Esophagus (tissue), 2 donors: ENCODE results near the gene ARID5B. TPM values are rescaled to one million over a fixed set of nuclear protein-coding genes. Genes with fewer than 3 reads are reported as not detected.
"Not testable (repeated sequence)": the region's sequence is repeated elsewhere in the genome, so short reads cannot be mapped to it uniquely, and the experiment has no call there.

Experiments used
- H3K27ac ChIP-seq, 2 donors: one replicate each; pipeline ENCODE4 v1.5.1; 2013; ENCODE audit warnings: low read depth in 2 of 2, mild to moderate bottlenecking in 2 of 2, inconsistent platforms in 1 of 2, low read length in 1 of 2, moderate library complexity in 1 of 2
- H3K27me3 ChIP-seq, 2 donors: one replicate each; pipeline ENCODE4 v1.6.1; 2013; ENCODE audit warnings: low read length in 2 of 2, control low read depth in 1 of 2, mild to moderate bottlenecking in 1 of 2; ENCODE audit not compliant: insufficient read depth in 2 of 2, control insufficient read depth in 1 of 2
- H3K36me3 ChIP-seq, 2 donors: one replicate each; pipeline ENCODE4 v1.6.1; 2013; ENCODE audit warnings: low read length in 1 of 2; ENCODE audit not compliant: control insufficient read depth in 2 of 2, insufficient read depth in 2 of 2
- H3K4me1 ChIP-seq, 2 donors: one replicate each; pipeline ENCODE4 v1.6.1; 2013; ENCODE audit warnings: low read length in 1 of 2; ENCODE audit not compliant: control insufficient read depth in 2 of 2, insufficient read depth in 2 of 2
- H3K4me3 ChIP-seq, 2 donors: one replicate each; pipeline ENCODE4 v1.5.1; 2013; ENCODE audit warnings: low read length in 2 of 2, mild to moderate bottlenecking in 2 of 2, low read depth in 1 of 2, moderate library complexity in 1 of 2
- H3K9me3 ChIP-seq, 2 donors: one replicate each; pipeline ENCODE4 v1.6.1; 2013; ENCODE audit warnings: mild to moderate bottlenecking in 2 of 2, low read depth in 1 of 2, low read length in 1 of 2, moderate library complexity in 1 of 2; ENCODE audit not compliant: control insufficient read depth in 2 of 2, insufficient read depth in 1 of 2
- WGBS, 2 donors: extraction: QIAGEN DNeasy Blood & Tissue Kit; methylation state at CpG; one replicate each; pipeline ENCODE4 v1.1.7; 2013; 5-methylcytosine and 5-hydroxymethylcytosine counted together
- polyA plus RNA-seq, 2 donors: library from polyadenylated mRNA; stranded (reverse); fragments of 200-250 nt; gene quantifications; one replicate each; pipeline ENCODE4 v1.2.3, GENCODE V29; 2013
- donor health status: healthy with polysubstance abuse.
- donor health status: Bipolar disorder and iron deficiency.

Gene ARID5B
- polyA plus RNA-seq, 2 donors, result 6.7 to 7.7 TPM

GRCh38 chr10:61867374-61867773 lies 34.1 kb upstream of the ARID5B start:
- WGBS, 2 donors, result 61 to 63% methylated on average over 17 to 22 of the region's 22 CpGs
- not testable (repeated sequence) for H3K36me3 ChIP-seq, H3K27me3 ChIP-seq, H3K9me3 ChIP-seq, H3K4me1 ChIP-seq
- Histone ChIP-seq H3K27ac (peak overlapping the region in 1 of 2 donors; percentile 41), H3K4me3 (peak overlapping the region; percentile 12 to 21)

DNA sequence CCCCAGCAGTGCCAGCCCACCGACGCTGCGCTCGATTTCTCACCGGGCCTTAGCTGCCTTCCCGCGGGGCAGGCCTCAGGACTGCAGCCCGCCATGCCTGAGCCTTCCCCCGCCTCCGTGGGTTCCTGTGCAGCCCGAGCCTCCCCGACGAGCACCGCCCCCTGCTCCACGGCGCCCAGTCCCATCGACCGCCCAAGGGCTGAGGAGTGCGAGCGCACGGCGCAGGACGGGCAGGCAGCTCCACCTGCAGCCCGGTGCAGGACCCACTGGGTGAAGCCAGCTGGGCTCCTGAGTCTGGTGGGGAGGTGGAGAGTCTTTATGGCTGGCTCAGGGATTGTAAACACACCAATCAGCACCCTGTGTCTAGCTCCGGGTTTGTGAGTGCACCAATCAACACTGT lies 33.7 kb upstream of the ARID5B start:
- not testable (repeated sequence) for H3K27me3 ChIP-seq, H3K9me3 ChIP-seq, H3K36me3 ChIP-seq, H3K4me3 ChIP-seq, H3K4me1 ChIP-seq, H3K27ac ChIP-seq
- WGBS, 2 donors, result 40 to 59% methylated on average over 9 to 25 of the region's 25 CpGs

- H3K27ac ChIP-seq, result no peak overlapping the region
- H3K4me1 ChIP-seq, result no peaks in the 10 kb centered on the region
- H3K4me3 ChIP-seq, result no peak overlapping the region
- WGBS, 2 donors, result 94 to 95% methylated on average over 8 of the region's 8 CpGs
- no peaks in the 10 kb centered on the region for H3K9me3 ChIP-seq
- no peaks in the 10 kb centered on the region for H3K36me3 ChIP-seq
- no peaks in the 10 kb centered on the region for H3K27me3 ChIP-seq
Measured at GRCh38 chr10:61869041-61869675, 32.3 kb upstream of the ARID5B start.

GRCh38 chr10:61869774-61870525 lies 31.5 kb upstream of the ARID5B start:
- no peaks in the 10 kb centered on the region for H3K9me3 ChIP-seq
- H3K27me3 ChIP-seq, result no peaks in the 10 kb centered on the region
- WGBS, 2 donors, result 28 to 33% methylated on average over 6 of the region's 6 CpGs
- no peak overlapping the region for H3K4me3 ChIP-seq
- H3K27ac ChIP-seq, result peak overlapping the region in 1 of 2 donors; percentile 31
- H3K4me1 ChIP-seq, result no peaks in the 10 kb centered on the region
- no peaks in the 10 kb centered on the region for H3K36me3 ChIP-seq

GRCh38 chr10:61870526-61870895 lies 31.0 kb upstream of the ARID5B start:
- Histone ChIP-seq H3K36me3 (no peaks in the 10 kb centered on the region), H3K27me3 (no peaks in the 10 kb centered on the region), H3K9me3 (no peaks in the 10 kb centered on the region), H3K4me3 (no peak overlapping the region), H3K4me1 (no peaks in the 10 kb centered on the region), H3K27ac (no peak overlapping the region)
- WGBS, 2 donors, result 63 to 68% methylated on average over 3 of the region's 3 CpGs

DNA sequence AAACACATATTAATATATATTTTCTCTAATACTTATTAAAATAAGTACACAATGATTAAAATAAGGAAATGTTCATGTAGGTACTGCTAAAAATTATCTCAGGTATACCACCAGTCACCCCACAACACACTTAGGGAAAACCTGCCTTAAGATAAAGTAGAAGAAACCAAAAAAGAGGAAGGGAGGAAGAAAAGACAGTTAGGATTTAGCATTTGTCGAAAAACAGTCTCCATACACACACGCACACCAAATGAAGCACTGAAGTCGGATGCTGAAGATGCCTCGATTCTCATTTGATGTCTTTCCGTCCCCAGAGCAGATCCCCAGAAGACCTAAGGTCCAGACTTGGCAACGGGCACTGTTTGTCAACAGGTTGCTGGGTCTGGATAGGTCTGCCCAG lies 30.0 kb upstream of the ARID5B start:
- no peaks in the 10 kb centered on the region for H3K4me1 ChIP-seq
- WGBS, 2 donors, result 91 to 93% methylated on average over 6 of the region's 6 CpGs

GRCh38 chr10:61877887-61878739 lies 23.4 kb upstream of the ARID5B start:
- H3K4me3 ChIP-seq, result no peak overlapping the region
- H3K36me3 ChIP-seq, result no peaks in the 10 kb centered on the region
- no peaks in the 10 kb centered on the region for H3K4me1 ChIP-seq
- no peaks in the 10 kb centered on the region for H3K27me3 ChIP-seq
- 70 to 76% methylated on average over 11 of the region's 11 CpGs for WGBS, 2 donors
- H3K9me3 ChIP-seq, result no peaks in the 10 kb centered on the region
- no peak overlapping the region for H3K27ac ChIP-seq

More for the DNA sequence above, 30.0 kb upstream of the ARID5B start:
- no peak overlapping the region for H3K4me3 ChIP-seq
- H3K27ac ChIP-seq, result no peak overlapping the region
- no peaks in the 10 kb centered on the region for H3K36me3 ChIP-seq
- H3K27me3 ChIP-seq, result no peaks in the 10 kb centered on the region
- no peaks in the 10 kb centered on the region for H3K9me3 ChIP-seq

GRCh38 chr10:61878740-61879068 lies 22.8 kb upstream of the ARID5B start:
- Histone ChIP-seq H3K9me3 (no peaks in the 10 kb centered on the region), H3K27ac (no peak overlapping the region), H3K36me3 (no peaks in the 10 kb centered on the region), H3K27me3 (no peaks in the 10 kb centered on the region), H3K4me3 (no peak overlapping the region), H3K4me1 (no peaks in the 10 kb centered on the region)

DNA sequence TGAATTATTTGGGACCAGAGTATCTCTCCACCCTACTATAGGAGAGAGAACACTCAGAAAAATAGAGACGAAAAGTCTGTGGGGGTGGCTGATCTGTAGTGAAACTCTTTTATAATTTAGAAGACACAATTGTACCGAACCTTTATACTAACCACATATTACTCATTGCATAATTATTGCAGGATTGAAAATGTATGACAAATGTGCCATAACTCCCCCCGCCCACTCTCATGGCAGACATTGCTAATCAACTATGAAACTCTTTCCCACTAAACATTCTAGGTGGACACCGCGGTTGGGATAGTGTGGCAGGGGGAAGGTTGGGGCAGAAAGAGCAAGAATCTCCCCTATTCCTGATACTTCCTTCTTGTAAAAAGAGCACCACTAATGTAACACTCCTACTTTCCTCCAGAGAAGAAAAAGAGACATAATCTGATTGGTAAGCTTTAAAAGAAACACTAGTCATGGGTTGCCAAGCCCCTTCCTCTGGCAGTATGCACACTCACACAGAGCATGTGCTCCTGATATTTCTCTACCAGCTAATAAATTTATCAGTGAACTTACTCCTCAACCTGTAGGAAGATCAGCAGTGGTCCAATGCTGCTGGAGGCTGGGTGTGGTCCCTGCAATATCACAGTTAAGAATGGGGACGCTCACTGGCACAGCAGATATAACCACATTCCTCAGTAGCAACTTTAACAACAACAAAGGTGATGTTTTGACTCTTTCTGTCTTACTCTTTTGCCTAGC lies 18.7 kb upstream of the ARID5B start:
- H3K9me3 ChIP-seq, result no peaks in the 10 kb centered on the region
- H3K4me1 ChIP-seq, result no peaks in the 10 kb centered on the region
- H3K4me3 ChIP-seq, result no peak overlapping the region
- H3K27me3 ChIP-seq, result no peaks in the 10 kb centered on the region
- 75 to 83% methylated on average over 6 of the region's 6 CpGs for WGBS, 2 donors
- no peak overlapping the region for H3K27ac ChIP-seq
- no peaks in the 10 kb centered on the region for H3K36me3 ChIP-seq
